ENCODE measurements around the gene XRCC5.
"Not testable (repeated sequence)": the region's sequence is repeated elsewhere in the genome, so short reads cannot be mapped to it uniquely, and the experiment has no call there.

The XRCC5 gene

GRCh38 chr2:216117561-216118340 is 8.6 kb downstream of the XRCC5 start:
- DNase-seq (ENCODE audit: low read depth in 2 of 2): no peak

- no peak for DNase-seq (ENCODE audit: low read depth in 2 of 2)
Measured at GRCh38 chr2:216118474-216118873, 9.3 kb downstream of the XRCC5 start.

- no peak for DNase-seq (ENCODE audit: low read depth in 2 of 2)
Measured at GRCh38 chr2:216119146-216119545, 10.0 kb downstream of the XRCC5 start.

- no peak for DNase-seq (ENCODE audit: low read depth in 2 of 2)
Measured at GRCh38 chr2:216119986-216120385, 10.8 kb downstream of the XRCC5 start.

GRCh38 chr2:216121255-216121654 is 12.1 kb downstream of the XRCC5 start:
- no peak for DNase-seq (ENCODE audit: low read depth in 2 of 2)

GRCh38 chr2:216126943-216127342 is 17.8 kb downstream of the XRCC5 start:
- no peak for DNase-seq (ENCODE audit: low read depth in 2 of 2)

GRCh38 chr2:216130346-216130971 is 21.3 kb downstream of the XRCC5 start:
- DNase-seq (ENCODE audit: low read depth in 2 of 2): no peak

- DNase-seq (ENCODE audit: low read depth in 2 of 2): no peak
Measured at GRCh38 chr2:216131175-216131926, 22.2 kb downstream of the XRCC5 start.

GRCh38 chr2:216132585-216132984 is 23.4 kb downstream of the XRCC5 start:
- no peak for DNase-seq (ENCODE audit: low read depth in 2 of 2)

- no peak for DNase-seq (ENCODE audit: low read depth in 2 of 2)
Measured at GRCh38 chr2:216133397-216133796, 24.2 kb downstream of the XRCC5 start.

GRCh38 chr2:216134958-216135541 is 25.9 kb downstream of the XRCC5 start:
- no peak for DNase-seq (ENCODE audit: low read depth in 2 of 2)

GRCh38 chr2:216139884-216140283 is 30.7 kb downstream of the XRCC5 start:
- no peak for DNase-seq (ENCODE audit: low read depth in 2 of 2)

GRCh38 chr2:216141516-216141915 is 32.4 kb downstream of the XRCC5 start:
- DNase-seq (ENCODE audit: low read depth in 2 of 2): not testable (repeated sequence)

- DNase-seq (ENCODE audit: low read depth in 2 of 2): peak in 1 of 2 donors; percentile 9
Measured at GRCh38 chr2:216142540-216142939, 33.4 kb downstream of the XRCC5 start.

GRCh38 chr2:216144372-216144771 is 35.2 kb downstream of the XRCC5 start:
- DNase-seq (ENCODE audit: low read depth in 2 of 2): no peak

- DNase-seq (ENCODE audit: low read depth in 2 of 2): no peak
Measured at GRCh38 chr2:216144857-216145256, 35.7 kb downstream of the XRCC5 start.

- DNase-seq (ENCODE audit: low read depth in 2 of 2): no peak
Measured at GRCh38 chr2:216146573-216146972, 37.4 kb downstream of the XRCC5 start.

- no peak for DNase-seq (ENCODE audit: low read depth in 2 of 2)
Measured at GRCh38 chr2:216147172-216148131, 38.3 kb downstream of the XRCC5 start.

- no peak for DNase-seq (ENCODE audit: low read depth in 2 of 2)
Measured at GRCh38 chr2:216148983-216149382, 39.8 kb downstream of the XRCC5 start.

- DNase-seq (ENCODE audit: low read depth in 2 of 2): no peak
Measured at GRCh38 chr2:216149741-216150140, 40.6 kb downstream of the XRCC5 start.
